ENCODE measurements around the gene ETS1.

ETS1 gene

DNA sequence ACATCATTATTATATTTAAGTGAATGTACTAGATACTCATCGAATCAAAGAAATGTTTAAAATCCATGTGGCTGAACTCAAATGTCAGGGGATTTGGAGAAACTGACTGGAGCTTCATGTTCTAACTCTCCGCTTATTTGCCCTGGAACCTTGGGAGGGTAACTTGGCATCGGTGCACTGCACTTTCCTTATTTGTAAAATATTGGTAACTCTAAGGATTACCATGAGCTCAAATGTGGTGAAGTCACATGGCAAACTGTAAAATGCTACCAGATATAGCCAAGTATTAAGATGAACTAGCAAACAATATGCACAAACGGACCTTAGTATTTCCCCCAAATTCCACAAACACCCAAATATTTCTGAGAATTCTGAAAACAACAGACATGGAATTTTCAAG lies 75.6 kb downstream of the ETS1 start:
- TF ChIP-seq CTCF (IDR thresholded peaks at IDR 0.05; ENCODE audit: extremely low read depth, missing control alignments) = no peak
- DNase-seq (ENCODE audit: low spot score) = no peak

DNA sequence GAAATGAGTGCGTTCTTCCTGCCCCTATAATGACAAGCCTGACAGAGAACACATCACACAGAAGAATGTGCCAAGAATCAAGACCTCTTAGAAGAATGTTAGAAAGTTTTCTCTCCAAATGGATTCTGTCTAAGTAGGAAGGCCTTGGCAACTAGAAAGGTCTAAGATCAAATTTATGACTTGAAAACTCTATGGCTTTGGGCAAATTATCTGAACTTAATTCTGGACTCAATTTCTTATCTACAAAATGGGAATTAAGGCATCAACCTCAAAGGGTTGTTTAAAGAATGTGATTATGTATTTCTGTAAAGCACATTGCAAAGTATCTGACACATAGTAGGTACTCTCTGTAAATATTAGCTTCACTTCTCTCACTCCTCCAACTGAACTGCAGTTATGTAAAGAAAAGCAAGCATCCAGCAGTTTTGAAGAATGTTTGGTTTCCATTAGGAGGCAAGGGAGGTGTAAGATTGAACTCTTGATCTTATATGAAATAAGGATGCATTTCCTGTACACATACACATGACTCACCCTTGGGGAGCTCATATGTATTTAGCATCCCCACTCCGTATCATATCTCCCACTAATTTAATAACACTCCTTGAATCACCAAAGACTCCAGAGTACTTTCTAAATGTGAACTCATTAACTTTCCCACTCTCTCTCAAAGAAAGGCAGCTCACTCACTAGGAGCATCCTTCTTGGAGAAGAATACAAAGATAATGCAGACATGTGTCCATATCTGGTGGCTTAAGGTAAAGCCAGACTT lies 77.6 kb downstream of the ETS1 start:
- DNase-seq (ENCODE audit: low spot score) = no peak
- TF ChIP-seq CTCF (IDR thresholded peaks at IDR 0.05; ENCODE audit: extremely low read depth, missing control alignments) = no peak

DNA sequence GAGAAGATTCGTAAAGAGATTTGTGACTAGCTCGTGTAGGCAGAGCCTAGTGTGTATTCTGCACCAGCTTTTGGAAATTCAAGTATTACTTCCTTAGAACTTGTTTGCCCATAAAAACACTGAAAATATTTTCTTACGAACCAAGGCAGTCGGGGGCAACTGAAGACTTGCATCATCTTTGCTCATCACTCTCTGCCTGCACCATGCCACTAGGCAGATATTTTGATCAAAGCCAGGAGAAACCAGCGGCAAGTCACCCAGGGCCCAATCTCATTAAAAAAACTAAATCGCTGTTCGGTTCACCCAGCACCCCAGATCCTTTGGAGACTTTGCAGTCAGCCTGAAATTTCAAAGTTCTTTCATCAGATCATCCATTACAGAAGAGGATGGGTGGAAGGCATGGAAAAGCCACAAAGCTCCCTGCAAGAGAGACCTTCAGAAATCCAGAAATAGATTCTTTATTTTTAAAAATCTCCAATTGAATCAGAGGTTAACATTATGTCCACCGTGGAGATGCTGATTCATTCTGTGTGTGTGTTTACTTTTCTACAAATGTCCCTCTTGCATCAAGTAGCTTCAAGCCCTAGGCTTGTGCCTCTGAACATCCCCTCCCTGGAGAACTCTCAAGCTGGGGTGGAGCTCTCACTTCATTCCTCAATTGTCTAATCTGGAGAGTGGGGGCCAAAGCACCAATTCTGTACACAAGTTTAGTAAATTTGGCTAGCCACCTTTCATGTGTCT lies 78.4 kb downstream of the ETS1 start:
- no peak for TF ChIP-seq CTCF (IDR thresholded peaks at IDR 0.05; ENCODE audit: extremely low read depth, missing control alignments)
- DNase-seq (ENCODE audit: low spot score) = no peak

GRCh38 chr11:128507936-128508335 lies 79.4 kb downstream of the ETS1 start:
- no peak for DNase-seq (ENCODE audit: low spot score)
- TF ChIP-seq CTCF (IDR thresholded peaks at IDR 0.05; ENCODE audit: extremely low read depth, missing control alignments) = no peak

GRCh38 chr11:128506999-128507611 lies 80.3 kb downstream of the ETS1 start:
- TF ChIP-seq CTCF (IDR thresholded peaks at IDR 0.05; ENCODE audit: extremely low read depth, missing control alignments) = no peak
- DNase-seq (ENCODE audit: low spot score) = no peak

- no peak for TF ChIP-seq CTCF (IDR thresholded peaks at IDR 0.05; ENCODE audit: extremely low read depth, missing control alignments)
- DNase-seq (ENCODE audit: low spot score) = no peak
Measured at GRCh38 chr11:128506356-128506755, 81.0 kb downstream of the ETS1 start.

All from GM20000 (cell line).